GM23338 (cell line): ENCODE results near the gene RAB3GAP2. TPM values are rescaled to one million over a fixed set of nuclear protein-coding genes. Genes with fewer than 3 reads are reported as not detected.

Experiments
- ATAC-seq: fragments of 200-7000 bp; cut with Tn5 transposase; 3 replicates; pipeline ENCODE4 v1.9.1; 2020
- DNase-seq: peaks from one replicate; pipeline ENCODE4 v3.0.0-alpha.2; 2015; ENCODE audit warnings: low spot score
- H2AFZ ChIP-seq: fragments of 200-600 bp; sonication (generic); 2 replicates; pipeline ENCODE4 v1.8.0; 2016; ENCODE audit warnings: antibody characterized with exemption, mild to moderate bottlenecking, moderate library complexity
- H3F3A ChIP-seq: fragments of 200-600 bp; sonication (generic); replicated peaks from 2 replicates; pipeline ENCODE4 v1.8.0; 2017; ENCODE audit warnings: antibody characterized with exemption, mixed run types, low read depth
- H3K27ac ChIP-seq: fragments of 200-600 bp; sonication (generic); 2 replicates; pipeline ENCODE4 v1.6.1; 2016; ENCODE audit warnings: low read depth
- H3K27me3 ChIP-seq: fragments of 200-600 bp; sonication (generic); 2 replicates; pipeline ENCODE4 v1.8.0; 2016; ENCODE audit warnings: mild to moderate bottlenecking, mixed run types, moderate library complexity; ENCODE audit not compliant: insufficient read depth
- H3K36me3 ChIP-seq: fragments of 200-600 bp; sonication (generic); 2 replicates; pipeline ENCODE4 v1.8.0; 2016; ENCODE audit warnings: mild to moderate bottlenecking; ENCODE audit not compliant: insufficient read depth
- H3K4me1 ChIP-seq: fragments of 200-600 bp; sonication (generic); 2 replicates; pipeline ENCODE4 v1.8.0; 2016; ENCODE audit warnings: mild to moderate bottlenecking, moderate library complexity; ENCODE audit not compliant: insufficient read depth
- H3K4me2 ChIP-seq: fragments of 200-600 bp; sonication (generic); 2 replicates; pipeline ENCODE4 v1.7.1; 2017; ENCODE audit warnings: mixed run types
- H3K4me3 ChIP-seq: fragments of 200-600 bp; sonication (generic); 2 replicates; pipeline ENCODE4 v1.6.1; 2016; ENCODE audit warnings: mixed run types
- H3K79me2 ChIP-seq: fragments of 200-600 bp; sonication (generic); replicated peaks from 2 replicates; pipeline ENCODE4 v1.8.0; 2017; ENCODE audit warnings: mild to moderate bottlenecking; ENCODE audit not compliant: insufficient read depth
- H3K9me2 ChIP-seq: fragments of 200-600 bp; sonication (generic); 2 replicates; pipeline ENCODE4 v1.8.0; 2017; ENCODE audit not compliant: insufficient read depth
- H4K20me1 ChIP-seq: fragments of 200-600 bp; sonication (generic); replicated peaks from 2 replicates; pipeline ENCODE4 v1.8.0; 2017; ENCODE audit warnings: mild to moderate bottlenecking; ENCODE audit not compliant: insufficient read depth
- H3K27ac Mint-ChIP-seq: 2 replicates; pipeline ENCODE4 v1.8.0; 2020; ENCODE audit warnings: inconsistent platforms, mild to moderate bottlenecking, moderate library complexity, mixed read lengths
- H3K27me3 Mint-ChIP-seq: 3 replicates; pipeline ENCODE4 v1.8.0; 2022; ENCODE audit warnings: low read depth, mild to moderate bottlenecking, moderate library complexity, mixed read lengths, inconsistent platforms; ENCODE audit not compliant: insufficient read depth, poor library complexity
- H3K36me3 Mint-ChIP-seq: 3 replicates; pipeline ENCODE4 v1.8.0; 2021; ENCODE audit warnings: low read depth, mild to moderate bottlenecking, inconsistent platforms, moderate library complexity, mixed read lengths
- H3K4me1 Mint-ChIP-seq: 3 replicates; pipeline ENCODE4 v1.8.0; 2020; ENCODE audit warnings: mild to moderate bottlenecking, inconsistent platforms, mixed read lengths
- H3K4me3 Mint-ChIP-seq: 3 replicates; pipeline ENCODE4 v1.8.0; 2021; ENCODE audit warnings: moderate library complexity, mild to moderate bottlenecking, inconsistent platforms, mixed read lengths
- H3K9me3 Mint-ChIP-seq: 3 replicates; pipeline ENCODE4 v1.8.0; 2020; ENCODE audit warnings: moderate library complexity, mild to moderate bottlenecking, inconsistent platforms, mixed read lengths
- CREB1 ChIP-seq: fragments of 250-450 bp; sonication (Bioruptor Pico); IDR thresholded peaks from 2 replicates; pipeline ENCODE4 v1.5.0; 2020; ENCODE audit warnings: low read depth, mild to moderate bottlenecking, moderate library complexity
- ETS1 ChIP-seq: IDR thresholded peaks from 2 replicates; pipeline ENCODE4 v1.6.1; 2016; ENCODE audit warnings: antibody characterized with exemption
- EZH2 ChIP-seq: fragments of 200-600 bp; sonication (generic); IDR thresholded peaks from one replicate; pipeline ENCODE4 v1.8.0; 2017; ENCODE audit warnings: antibody characterized with exemption, mild to moderate bottlenecking, low read depth; ENCODE audit not compliant: unreplicated experiment
- JUNB ChIP-seq: IDR thresholded peaks from one replicate; pipeline ENCODE4 v1.6.1; 2016; ENCODE audit warnings: antibody characterized with exemption; ENCODE audit not compliant: unreplicated experiment
- ZNF114 ChIP-seq: fragments of 250-450 bp; sonication (Bioruptor Pico); IDR thresholded peaks from 2 replicates; pipeline ENCODE4 v1.5.0; 2020; ENCODE audit warnings: mild to moderate bottlenecking, moderate library complexity
- polyA plus RNA-seq: library from polyadenylated mRNA; unstranded; fragments of >200 nt; fragmentation: Nextera tagmentation; extraction: Ambion mirVana; gene quantifications from 2 replicates; pipeline ENCODE4 v1.2.1, GENCODE V29; 2016
- total RNA-seq: library from RNA; depleted of rRNA; stranded (reverse); fragments of >200 nt; shearing (Covaris generic); gene quantifications from 2 replicates; pipeline ENCODE4 v1.2.3, GENCODE V29; 2014
- TF ChIP-seq, protein P1 (sequence below): IDR thresholded peaks from one replicate; pipeline ENCODE4 v1.6.1; 2018; ENCODE audit warnings: antibody characterized with exemption; ENCODE audit not compliant: unreplicated experiment
- TF ChIP-seq, protein P2 (sequence below), 2 experiments: fragments of 200-600 bp in 1 of 2; sonication (generic) in 1 of 2; conservative IDR thresholded peaks; 2 replicates each; pipeline versions ENCODE4 v1.5.1 to v1.6.1; 2016 to 2017; ENCODE audit warnings: antibody characterized with exemption in 2 of 2, low read depth in 2 of 2, mild to moderate bottlenecking in 2 of 2, moderate library complexity in 1 of 2
- TF ChIP-seq, protein P3 (sequence below): fragments of 250-450 bp; sonication (Bioruptor Pico); IDR thresholded peaks from 2 replicates; pipeline ENCODE4 v1.5.0; 2020; ENCODE audit warnings: mild to moderate bottlenecking, moderate library complexity

Gene RAB3GAP2
- total and polyA plus RNA-seq, 2 experiments from 2014 or later, result 19.4 to 44.6 TPM

- TF ChIP-seq, protein P1, sequence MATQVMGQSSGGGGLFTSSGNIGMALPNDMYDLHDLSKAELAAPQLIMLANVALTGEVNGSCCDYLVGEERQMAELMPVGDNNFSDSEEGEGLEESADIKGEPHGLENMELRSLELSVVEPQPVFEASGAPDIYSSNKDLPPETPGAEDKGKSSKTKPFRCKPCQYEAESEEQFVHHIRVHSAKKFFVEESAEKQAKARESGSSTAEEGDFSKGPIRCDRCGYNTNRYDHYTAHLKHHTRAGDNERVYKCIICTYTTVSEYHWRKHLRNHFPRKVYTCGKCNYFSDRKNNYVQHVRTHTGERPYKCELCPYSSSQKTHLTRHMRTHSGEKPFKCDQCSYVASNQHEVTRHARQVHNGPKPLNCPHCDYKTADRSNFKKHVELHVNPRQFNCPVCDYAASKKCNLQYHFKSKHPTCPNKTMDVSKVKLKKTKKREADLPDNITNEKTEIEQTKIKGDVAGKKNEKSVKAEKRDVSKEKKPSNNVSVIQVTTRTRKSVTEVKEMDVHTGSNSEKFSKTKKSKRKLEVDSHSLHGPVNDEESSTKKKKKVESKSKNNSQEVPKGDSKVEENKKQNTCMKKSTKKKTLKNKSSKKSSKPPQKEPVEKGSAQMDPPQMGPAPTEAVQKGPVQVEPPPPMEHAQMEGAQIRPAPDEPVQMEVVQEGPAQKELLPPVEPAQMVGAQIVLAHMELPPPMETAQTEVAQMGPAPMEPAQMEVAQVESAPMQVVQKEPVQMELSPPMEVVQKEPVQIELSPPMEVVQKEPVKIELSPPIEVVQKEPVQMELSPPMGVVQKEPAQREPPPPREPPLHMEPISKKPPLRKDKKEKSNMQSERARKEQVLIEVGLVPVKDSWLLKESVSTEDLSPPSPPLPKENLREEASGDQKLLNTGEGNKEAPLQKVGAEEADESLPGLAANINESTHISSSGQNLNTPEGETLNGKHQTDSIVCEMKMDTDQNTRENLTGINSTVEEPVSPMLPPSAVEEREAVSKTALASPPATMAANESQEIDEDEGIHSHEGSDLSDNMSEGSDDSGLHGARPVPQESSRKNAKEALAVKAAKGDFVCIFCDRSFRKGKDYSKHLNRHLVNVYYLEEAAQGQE, result no peak
- TF ChIP-seq, protein P2, sequence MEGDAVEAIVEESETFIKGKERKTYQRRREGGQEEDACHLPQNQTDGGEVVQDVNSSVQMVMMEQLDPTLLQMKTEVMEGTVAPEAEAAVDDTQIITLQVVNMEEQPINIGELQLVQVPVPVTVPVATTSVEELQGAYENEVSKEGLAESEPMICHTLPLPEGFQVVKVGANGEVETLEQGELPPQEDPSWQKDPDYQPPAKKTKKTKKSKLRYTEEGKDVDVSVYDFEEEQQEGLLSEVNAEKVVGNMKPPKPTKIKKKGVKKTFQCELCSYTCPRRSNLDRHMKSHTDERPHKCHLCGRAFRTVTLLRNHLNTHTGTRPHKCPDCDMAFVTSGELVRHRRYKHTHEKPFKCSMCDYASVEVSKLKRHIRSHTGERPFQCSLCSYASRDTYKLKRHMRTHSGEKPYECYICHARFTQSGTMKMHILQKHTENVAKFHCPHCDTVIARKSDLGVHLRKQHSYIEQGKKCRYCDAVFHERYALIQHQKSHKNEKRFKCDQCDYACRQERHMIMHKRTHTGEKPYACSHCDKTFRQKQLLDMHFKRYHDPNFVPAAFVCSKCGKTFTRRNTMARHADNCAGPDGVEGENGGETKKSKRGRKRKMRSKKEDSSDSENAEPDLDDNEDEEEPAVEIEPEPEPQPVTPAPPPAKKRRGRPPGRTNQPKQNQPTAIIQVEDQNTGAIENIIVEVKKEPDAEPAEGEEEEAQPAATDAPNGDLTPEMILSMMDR (conservative IDR thresholded peaks at IDR 0.05; ENCODE audit: low read depth in 2 of 2), result no peak
- no peak for TF ChIP-seq EZH2
Measured at GRCh38 chr1:220127076-220127475, 145.2 kb downstream of the RAB3GAP2 start (continued).

DNA sequence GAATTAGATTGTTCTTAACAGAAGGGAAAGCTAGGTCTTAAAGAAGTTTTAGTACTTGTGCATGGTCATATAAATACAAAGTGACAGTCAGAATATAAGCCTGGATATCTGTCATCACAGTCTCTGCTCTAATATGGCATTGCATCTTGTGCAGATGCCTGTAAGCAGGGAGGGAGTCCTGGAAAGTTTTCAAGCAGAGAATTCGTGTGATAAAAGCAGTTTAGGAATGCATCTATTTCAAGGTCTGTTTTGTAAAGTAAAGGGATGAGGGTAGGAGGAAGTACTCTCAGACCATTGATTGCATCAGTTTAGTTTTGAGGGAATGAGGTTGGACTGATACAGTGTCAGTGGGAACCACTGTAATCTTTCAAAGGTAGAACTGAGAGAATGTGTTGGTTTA lies 147.7 kb downstream of the RAB3GAP2 start:
- H3K4me2 ChIP-seq, result no peak overlapping the region
- no peak for ATAC-seq
- no peak for TF ChIP-seq JUNB
- TF ChIP-seq, protein P2 (conservative IDR thresholded peaks at IDR 0.05; ENCODE audit: low read depth in 2 of 2), result no peak
- TF ChIP-seq ZNF114 (CRISPR knock-in tag), result no peak
- TF ChIP-seq ETS1, result no peak
- no peak for TF ChIP-seq CREB1 (CRISPR knock-in tag)
- TF ChIP-seq, protein P3, sequence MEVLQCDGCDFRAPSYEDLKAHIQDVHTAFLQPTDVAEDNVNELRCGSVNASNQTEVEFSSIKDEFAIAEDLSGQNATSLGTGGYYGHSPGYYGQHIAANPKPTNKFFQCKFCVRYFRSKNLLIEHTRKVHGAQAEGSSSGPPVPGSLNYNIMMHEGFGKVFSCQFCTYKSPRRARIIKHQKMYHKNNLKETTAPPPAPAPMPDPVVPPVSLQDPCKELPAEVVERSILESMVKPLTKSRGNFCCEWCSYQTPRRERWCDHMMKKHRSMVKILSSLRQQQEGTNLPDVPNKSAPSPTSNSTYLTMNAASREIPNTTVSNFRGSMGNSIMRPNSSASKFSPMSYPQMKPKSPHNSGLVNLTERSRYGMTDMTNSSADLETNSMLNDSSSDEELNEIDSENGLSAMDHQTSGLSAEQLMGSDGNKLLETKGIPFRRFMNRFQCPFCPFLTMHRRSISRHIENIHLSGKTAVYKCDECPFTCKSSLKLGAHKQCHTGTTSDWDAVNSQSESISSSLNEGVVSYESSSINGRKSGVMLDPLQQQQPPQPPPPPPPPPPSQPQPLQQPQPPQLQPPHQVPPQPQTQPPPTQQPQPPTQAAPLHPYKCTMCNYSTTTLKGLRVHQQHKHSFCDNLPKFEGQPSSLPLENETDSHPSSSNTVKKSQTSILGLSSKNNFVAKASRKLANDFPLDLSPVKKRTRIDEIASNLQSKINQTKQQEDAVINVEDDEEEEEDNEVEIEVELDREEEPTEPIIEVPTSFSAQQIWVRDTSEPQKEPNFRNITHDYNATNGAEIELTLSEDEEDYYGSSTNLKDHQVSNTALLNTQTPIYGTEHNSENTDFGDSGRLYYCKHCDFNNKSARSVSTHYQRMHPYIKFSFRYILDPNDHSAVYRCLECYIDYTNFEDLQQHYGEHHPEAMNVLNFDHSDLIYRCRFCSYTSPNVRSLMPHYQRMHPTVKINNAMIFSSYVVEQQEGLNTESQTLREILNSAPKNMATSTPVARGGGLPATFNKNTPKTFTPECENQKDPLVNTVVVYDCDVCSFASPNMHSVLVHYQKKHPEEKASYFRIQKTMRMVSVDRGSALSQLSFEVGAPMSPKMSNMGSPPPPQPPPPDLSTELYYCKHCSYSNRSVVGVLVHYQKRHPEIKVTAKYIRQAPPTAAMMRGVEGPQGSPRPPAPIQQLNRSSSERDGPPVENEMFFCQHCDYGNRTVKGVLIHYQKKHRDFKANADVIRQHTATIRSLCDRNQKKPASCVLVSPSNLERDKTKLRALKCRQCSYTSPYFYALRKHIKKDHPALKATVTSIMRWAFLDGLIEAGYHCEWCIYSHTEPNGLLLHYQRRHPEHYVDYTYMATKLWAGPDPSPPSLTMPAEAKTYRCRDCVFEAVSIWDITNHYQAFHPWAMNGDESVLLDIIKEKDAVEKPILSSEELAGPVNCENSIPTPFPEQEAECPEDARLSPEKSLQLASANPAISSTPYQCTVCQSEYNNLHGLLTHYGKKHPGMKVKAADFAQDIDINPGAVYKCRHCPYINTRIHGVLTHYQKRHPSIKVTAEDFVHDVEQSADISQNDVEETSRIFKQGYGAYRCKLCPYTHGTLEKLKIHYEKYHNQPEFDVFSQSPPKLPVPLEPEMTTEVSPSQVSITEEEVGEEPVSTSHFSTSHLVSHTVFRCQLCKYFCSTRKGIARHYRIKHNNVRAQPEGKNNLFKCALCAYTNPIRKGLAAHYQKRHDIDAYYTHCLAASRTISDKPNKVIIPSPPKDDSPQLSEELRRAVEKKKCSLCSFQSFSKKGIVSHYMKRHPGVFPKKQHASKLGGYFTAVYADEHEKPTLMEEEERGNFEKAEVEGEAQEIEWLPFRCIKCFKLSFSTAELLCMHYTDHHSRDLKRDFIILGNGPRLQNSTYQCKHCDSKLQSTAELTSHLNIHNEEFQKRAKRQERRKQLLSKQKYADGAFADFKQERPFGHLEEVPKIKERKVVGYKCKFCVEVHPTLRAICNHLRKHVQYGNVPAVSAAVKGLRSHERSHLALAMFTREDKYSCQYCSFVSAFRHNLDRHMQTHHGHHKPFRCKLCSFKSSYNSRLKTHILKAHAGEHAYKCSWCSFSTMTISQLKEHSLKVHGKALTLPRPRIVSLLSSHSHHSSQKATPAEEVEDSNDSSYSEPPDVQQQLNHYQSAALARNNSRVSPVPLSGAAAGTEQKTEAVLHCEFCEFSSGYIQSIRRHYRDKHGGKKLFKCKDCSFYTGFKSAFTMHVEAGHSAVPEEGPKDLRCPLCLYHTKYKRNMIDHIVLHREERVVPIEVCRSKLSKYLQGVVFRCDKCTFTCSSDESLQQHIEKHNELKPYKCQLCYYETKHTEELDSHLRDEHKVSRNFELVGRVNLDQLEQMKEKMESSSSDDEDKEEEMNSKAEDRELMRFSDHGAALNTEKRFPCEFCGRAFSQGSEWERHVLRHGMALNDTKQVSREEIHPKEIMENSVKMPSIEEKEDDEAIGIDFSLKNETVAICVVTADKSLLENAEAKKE, result no peak

More for the DNA sequence above, 147.7 kb downstream of the RAB3GAP2 start:
- Histone ChIP-seq H3K4me3 (no peak overlapping the region), H3K27ac (peak overlapping the region; percentile 36; the same call in 1 of the 2 replicates), H4K20me1 (no peaks in the 10 kb centered on the region), H3K4me1 (peaks cover 5% of the 10 kb centered on the region; the same call in 1 of the 2 replicates), H3K9me2 (no peaks in the 10 kb centered on the region), H3K36me3 (no peaks in the 10 kb centered on the region; the same call in 1 of the 2 replicates), H3K27me3 (no peaks in the 10 kb centered on the region), H3F3A (no peaks in the 10 kb centered on the region), H2AFZ (no peak overlapping the region), H3K79me2 (no peaks in the 10 kb centered on the region)
- Mint-ChIP-seq H3K4me3 (no peak overlapping the region), H3K36me3 (peaks cover 9% of the 10 kb centered on the region; the same call in 2 of the 3 replicates), H3K27me3 (peaks cover 1% of the 10 kb centered on the region), H3K4me1 (peaks cover 7% of the 10 kb centered on the region; the same call in 2 of the 3 replicates), H3K9me3 (no peaks in the 10 kb centered on the region), H3K27ac (peak overlapping the region; percentile 59)
- DNase-seq, result no peak
